ENCODE data around the gene MED12L.

GRCh38 chr3:151314137-151314536, 228.7 kb downstream of the MED12L start:
- TF ChIP-seq YY1 (IDR thresholded peaks at IDR 0.05; ENCODE audit: extremely low read depth, insufficient replicate concordance, low read depth, low read length) (no peak), CTCF (IDR thresholded peaks at IDR 0.05 in 2 of 3, conservative IDR thresholded peaks at IDR 0.05 in 1 of 3; ENCODE audit: borderline replicate concordance in 1 of 3, insufficient read depth in 1 of 3, low read depth in 2 of 3, low read length in 2 of 3) (no peak), POLR2AphosphoS5 (IDR thresholded peaks at IDR 0.05; ENCODE audit: low read depth, low read length) (no peak), EGR1 (IDR thresholded peaks at IDR 0.05; ENCODE audit: low read depth) (no peak), SP1 (IDR thresholded peaks at IDR 0.05; ENCODE audit: low read depth) (no peak), ZFX (IDR thresholded peaks at IDR 0.05) (no peak), POLR2A (IDR thresholded peaks at IDR 0.05; ENCODE audit: borderline replicate concordance, extremely low read depth, insufficient read depth, insufficient read length) (no peak), EZH2phosphoT487 (IDR thresholded peaks at IDR 0.05; ENCODE audit: borderline replicate concordance) (no peak), EZH2 (IDR thresholded peaks at IDR 0.05) (no peak), ATF3 (IDR thresholded peaks at IDR 0.05) (no peak), MAX (IDR thresholded peaks at IDR 0.05) (no peak), FOSL1 (IDR thresholded peaks at IDR 0.05; ENCODE audit: low read depth) (no peak), CEBPB (IDR thresholded peaks at IDR 0.05; ENCODE audit: low read depth) (0 out of 2 replicates have a peak, but pooled peaks have one; percentile 46)
- TF ChIP-seq, protein P1, sequence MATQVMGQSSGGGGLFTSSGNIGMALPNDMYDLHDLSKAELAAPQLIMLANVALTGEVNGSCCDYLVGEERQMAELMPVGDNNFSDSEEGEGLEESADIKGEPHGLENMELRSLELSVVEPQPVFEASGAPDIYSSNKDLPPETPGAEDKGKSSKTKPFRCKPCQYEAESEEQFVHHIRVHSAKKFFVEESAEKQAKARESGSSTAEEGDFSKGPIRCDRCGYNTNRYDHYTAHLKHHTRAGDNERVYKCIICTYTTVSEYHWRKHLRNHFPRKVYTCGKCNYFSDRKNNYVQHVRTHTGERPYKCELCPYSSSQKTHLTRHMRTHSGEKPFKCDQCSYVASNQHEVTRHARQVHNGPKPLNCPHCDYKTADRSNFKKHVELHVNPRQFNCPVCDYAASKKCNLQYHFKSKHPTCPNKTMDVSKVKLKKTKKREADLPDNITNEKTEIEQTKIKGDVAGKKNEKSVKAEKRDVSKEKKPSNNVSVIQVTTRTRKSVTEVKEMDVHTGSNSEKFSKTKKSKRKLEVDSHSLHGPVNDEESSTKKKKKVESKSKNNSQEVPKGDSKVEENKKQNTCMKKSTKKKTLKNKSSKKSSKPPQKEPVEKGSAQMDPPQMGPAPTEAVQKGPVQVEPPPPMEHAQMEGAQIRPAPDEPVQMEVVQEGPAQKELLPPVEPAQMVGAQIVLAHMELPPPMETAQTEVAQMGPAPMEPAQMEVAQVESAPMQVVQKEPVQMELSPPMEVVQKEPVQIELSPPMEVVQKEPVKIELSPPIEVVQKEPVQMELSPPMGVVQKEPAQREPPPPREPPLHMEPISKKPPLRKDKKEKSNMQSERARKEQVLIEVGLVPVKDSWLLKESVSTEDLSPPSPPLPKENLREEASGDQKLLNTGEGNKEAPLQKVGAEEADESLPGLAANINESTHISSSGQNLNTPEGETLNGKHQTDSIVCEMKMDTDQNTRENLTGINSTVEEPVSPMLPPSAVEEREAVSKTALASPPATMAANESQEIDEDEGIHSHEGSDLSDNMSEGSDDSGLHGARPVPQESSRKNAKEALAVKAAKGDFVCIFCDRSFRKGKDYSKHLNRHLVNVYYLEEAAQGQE (IDR thresholded peaks at IDR 0.05; ENCODE audit: low read depth): no peak
